ENCODE measurements around the gene CARD19.

DNA sequence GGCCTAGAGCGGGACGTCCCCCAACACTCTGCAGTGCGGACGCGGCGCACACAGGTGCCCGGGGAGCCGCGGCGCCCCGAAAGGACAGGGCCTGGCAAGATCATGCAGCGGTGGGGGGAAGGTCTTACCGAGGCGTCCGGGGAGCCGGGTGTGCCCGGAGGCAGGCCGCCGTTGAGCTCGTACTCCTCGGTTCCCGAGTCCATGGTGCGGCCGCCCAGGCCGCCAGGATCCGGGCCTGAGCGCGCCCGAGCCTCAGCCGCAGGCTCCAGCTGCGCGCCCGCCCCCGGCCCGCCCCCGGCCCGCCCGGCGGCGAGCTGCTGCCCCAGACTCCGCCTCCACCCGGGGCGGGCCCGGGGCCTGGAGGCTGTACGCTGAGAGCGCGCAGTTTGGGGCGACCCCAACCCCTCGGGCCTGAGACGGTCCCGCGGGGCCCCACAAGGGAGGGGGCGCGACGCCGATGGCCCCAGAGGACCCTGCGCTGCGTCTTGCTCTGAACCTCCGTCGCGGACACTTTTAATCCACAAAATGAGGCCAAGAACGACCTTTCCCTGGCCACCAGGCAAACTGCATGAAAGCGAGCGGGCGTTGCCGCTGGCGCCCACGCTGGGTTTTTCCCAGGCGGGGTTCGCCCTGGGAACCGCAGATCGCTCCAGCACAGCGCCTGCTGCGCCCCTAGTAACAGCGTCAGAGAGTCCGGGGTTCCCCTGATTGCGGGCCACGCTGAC lies 38.2 kb downstream of the CARD19 start, which contains the start of gene NINJ1:
- TF ChIP-seq, protein P1, sequence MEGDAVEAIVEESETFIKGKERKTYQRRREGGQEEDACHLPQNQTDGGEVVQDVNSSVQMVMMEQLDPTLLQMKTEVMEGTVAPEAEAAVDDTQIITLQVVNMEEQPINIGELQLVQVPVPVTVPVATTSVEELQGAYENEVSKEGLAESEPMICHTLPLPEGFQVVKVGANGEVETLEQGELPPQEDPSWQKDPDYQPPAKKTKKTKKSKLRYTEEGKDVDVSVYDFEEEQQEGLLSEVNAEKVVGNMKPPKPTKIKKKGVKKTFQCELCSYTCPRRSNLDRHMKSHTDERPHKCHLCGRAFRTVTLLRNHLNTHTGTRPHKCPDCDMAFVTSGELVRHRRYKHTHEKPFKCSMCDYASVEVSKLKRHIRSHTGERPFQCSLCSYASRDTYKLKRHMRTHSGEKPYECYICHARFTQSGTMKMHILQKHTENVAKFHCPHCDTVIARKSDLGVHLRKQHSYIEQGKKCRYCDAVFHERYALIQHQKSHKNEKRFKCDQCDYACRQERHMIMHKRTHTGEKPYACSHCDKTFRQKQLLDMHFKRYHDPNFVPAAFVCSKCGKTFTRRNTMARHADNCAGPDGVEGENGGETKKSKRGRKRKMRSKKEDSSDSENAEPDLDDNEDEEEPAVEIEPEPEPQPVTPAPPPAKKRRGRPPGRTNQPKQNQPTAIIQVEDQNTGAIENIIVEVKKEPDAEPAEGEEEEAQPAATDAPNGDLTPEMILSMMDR (IDR thresholded peaks at IDR 0.05) = peak in 2 of 4 experiments; percentile 9 to 16
- TF ChIP-seq POLR2A (IDR thresholded peaks at IDR 0.05) = peak; percentile 92 to 94
